PC-3 (cell line): ENCODE results near the gene TMEM190. TPM values are rescaled to one million over a fixed set of nuclear protein-coding genes. Genes with fewer than 3 reads are reported as not detected.

Experiments
- ATAC-seq: fragments of 200-7000 bp; cut with Tn5 transposase; 2 replicates; pipeline ENCODE4 v1.9.1; 2020; ENCODE audit warnings: mild to moderate bottlenecking, moderate library complexity
- BruUV-seq: library from RNA; stranded (reverse); fragments of 400-500 nt; replicated peaks from 2 replicates; lab custom pipeline; 2021; lab: Mats Ljungman, UMichigan
- CTCF ChIA-PET: fragments of 300-600 bp; sonication (Branson Sonifier 250); formaldehyde crosslinking; loops from one replicate; lab custom pipeline; 2022; ENCODE audit warnings: antibody characterized with exemption; lab: Charles Lee
- POLR2A ChIA-PET: fragments of 300-600 bp; sonication (Branson Sonifier 250); formaldehyde crosslinking; loops from one replicate; lab custom pipeline; 2022; ENCODE audit warnings: antibody characterized with exemption; ENCODE audit not compliant: unreplicated experiment; lab: Charles Lee
- DNase-seq: peaks from one replicate; pipeline ENCODE4 v3.0.0-alpha.2; 2015
- H2AFZ ChIP-seq: fragments of 300-600 bp; sonication (generic); 2 replicates; pipeline ENCODE4 v1.6.0; 2016; ENCODE audit warnings: antibody characterized with exemption, low read length
- H3F3A ChIP-seq: fragments of 300-600 bp; sonication (generic); one replicate; pipeline ENCODE4 v1.6.0; 2017; ENCODE audit warnings: antibody characterized with exemption, low read length, control low read depth, mild to moderate bottlenecking; ENCODE audit not compliant: unreplicated experiment
- H3K27ac ChIP-seq: fragments of 300-600 bp; sonication (generic); 2 replicates; pipeline ENCODE4 v1.5.1; 2016; ENCODE audit warnings: mild to moderate bottlenecking, low read length
- H3K27me3 ChIP-seq: fragments of 300-600 bp; sonication (generic); 2 replicates; pipeline ENCODE4 v1.6.1; 2016; ENCODE audit warnings: low read length, mixed read lengths
- H3K36me3 ChIP-seq: fragments of 300-600 bp; sonication (generic); 2 replicates; pipeline ENCODE4 v1.6.1; 2016; ENCODE audit warnings: low read depth, mixed run types, low read length, mixed read lengths
- H3K4me1 ChIP-seq: fragments of 300-600 bp; sonication (generic); 2 replicates; pipeline ENCODE4 v1.5.1; 2016; ENCODE audit warnings: low read length; ENCODE audit not compliant: insufficient read depth
- H3K4me2 ChIP-seq: fragments of 300-600 bp; sonication (generic); 2 replicates; pipeline ENCODE4 v1.6.0; 2016; ENCODE audit warnings: low read length
- H3K4me3 ChIP-seq: fragments of 300-600 bp; sonication (generic); 2 replicates; pipeline ENCODE4 v1.5.1; 2016; ENCODE audit warnings: mild to moderate bottlenecking, low read length, mixed read lengths
- H3K79me2 ChIP-seq: fragments of 300-600 bp; sonication (generic); 2 replicates; pipeline ENCODE4 v1.6.1; 2017; ENCODE audit warnings: low read length, mixed read lengths
- H3K9ac ChIP-seq: fragments of 300-600 bp; sonication (generic); 2 replicates; pipeline ENCODE4 v1.6.0; 2016; ENCODE audit warnings: mild to moderate bottlenecking, low read length
- H3K9me2 ChIP-seq: fragments of 300-600 bp; sonication (generic); replicated peaks from 2 replicates; pipeline ENCODE4 v1.6.1; 2016; ENCODE audit warnings: mixed run types, low read length, mixed read lengths
- H3K9me3 ChIP-seq: fragments of 300-600 bp; sonication (generic); 2 replicates; pipeline ENCODE4 v1.6.1; 2016; ENCODE audit warnings: low read length, mixed read lengths
- H4K20me1 ChIP-seq: fragments of 300-600 bp; sonication (generic); 2 replicates; pipeline ENCODE4 v1.6.1; 2016; ENCODE audit warnings: low read length, mixed read lengths
- EZH2 ChIP-seq: fragments of 300-600 bp; sonication (generic); IDR thresholded peaks from one replicate; pipeline ENCODE4 v1.6.1; 2017; ENCODE audit warnings: antibody characterized with exemption, mild to moderate bottlenecking, low read length; ENCODE audit not compliant: unreplicated experiment
- EZH2phosphoT487 ChIP-seq: fragments of 300-600 bp; sonication (generic); IDR thresholded peaks from 2 replicates; pipeline ENCODE4 v1.6.1; 2018; ENCODE audit warnings: mild to moderate bottlenecking, antibody characterized with exemption, low read length, borderline replicate concordance
- intact Hi-C: fragments of 100-400 bp; cut with micrococcal nuclease; formaldehyde crosslinking; loops from 2 replicates; pipeline ENCODE4 v1.9.0; 2023
- total RNA-seq: library from RNA; depleted of rRNA; stranded (reverse); fragments of >200 nt; gene quantifications from 2 replicates; pipeline ENCODE4 v1.2.3, GENCODE V29; 2014
- TF ChIP-seq, protein P1 (sequence below): fragments of 300-600 bp; sonication (generic); conservative IDR thresholded peaks from 2 replicates; pipeline ENCODE4 v1.5.1; 2017; ENCODE audit warnings: antibody characterized with exemption, low read depth, mild to moderate bottlenecking, low read length

TMEM190 gene
- total RNA-seq, 1 experiment from 2014 or later, result not detected

GRCh38 chr19:55353803-55354697 is 22.6 kb upstream of the TMEM190 start:
- POLR2A ChIA-PET, result no interaction called here
- Histone ChIP-seq H3K4me1 (peaks cover 45% of the 10 kb centered on the region), H2AFZ (peak overlapping the region; percentile 70), H3F3A (no peaks in the 10 kb centered on the region), H3K4me2 (peak overlapping the region; percentile 91), H3K36me3 (no peaks in the 10 kb centered on the region), H3K27ac (no peak overlapping the region), H3K4me3 (peak overlapping the region; percentile 68), H3K9ac (peak overlapping the region; percentile 48), H3K27me3 (peaks cover 17% of the 10 kb centered on the region), H3K9me2 (no peaks in the 10 kb centered on the region), H4K20me1 (no peaks in the 10 kb centered on the region), H3K79me2 (no peaks in the 10 kb centered on the region), H3K9me3 (no peaks in the 10 kb centered on the region)
- BruUV-seq, result no TSS peak
- CTCF ChIA-PET, result no interaction called here
- DNase-seq (peak; percentile 65), ATAC-seq (peak; percentile 81)
- intact Hi-C loops, result loop anchor here (2.0 kb wide), 1 partner anchor 15 kb away; the partner anchor contains the start of gene KMT5C
- no peak for TF ChIP-seq EZH2phosphoT487
- TF ChIP-seq EZH2, result no peak
- TF ChIP-seq, protein P1, sequence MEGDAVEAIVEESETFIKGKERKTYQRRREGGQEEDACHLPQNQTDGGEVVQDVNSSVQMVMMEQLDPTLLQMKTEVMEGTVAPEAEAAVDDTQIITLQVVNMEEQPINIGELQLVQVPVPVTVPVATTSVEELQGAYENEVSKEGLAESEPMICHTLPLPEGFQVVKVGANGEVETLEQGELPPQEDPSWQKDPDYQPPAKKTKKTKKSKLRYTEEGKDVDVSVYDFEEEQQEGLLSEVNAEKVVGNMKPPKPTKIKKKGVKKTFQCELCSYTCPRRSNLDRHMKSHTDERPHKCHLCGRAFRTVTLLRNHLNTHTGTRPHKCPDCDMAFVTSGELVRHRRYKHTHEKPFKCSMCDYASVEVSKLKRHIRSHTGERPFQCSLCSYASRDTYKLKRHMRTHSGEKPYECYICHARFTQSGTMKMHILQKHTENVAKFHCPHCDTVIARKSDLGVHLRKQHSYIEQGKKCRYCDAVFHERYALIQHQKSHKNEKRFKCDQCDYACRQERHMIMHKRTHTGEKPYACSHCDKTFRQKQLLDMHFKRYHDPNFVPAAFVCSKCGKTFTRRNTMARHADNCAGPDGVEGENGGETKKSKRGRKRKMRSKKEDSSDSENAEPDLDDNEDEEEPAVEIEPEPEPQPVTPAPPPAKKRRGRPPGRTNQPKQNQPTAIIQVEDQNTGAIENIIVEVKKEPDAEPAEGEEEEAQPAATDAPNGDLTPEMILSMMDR, result no peak

DNA sequence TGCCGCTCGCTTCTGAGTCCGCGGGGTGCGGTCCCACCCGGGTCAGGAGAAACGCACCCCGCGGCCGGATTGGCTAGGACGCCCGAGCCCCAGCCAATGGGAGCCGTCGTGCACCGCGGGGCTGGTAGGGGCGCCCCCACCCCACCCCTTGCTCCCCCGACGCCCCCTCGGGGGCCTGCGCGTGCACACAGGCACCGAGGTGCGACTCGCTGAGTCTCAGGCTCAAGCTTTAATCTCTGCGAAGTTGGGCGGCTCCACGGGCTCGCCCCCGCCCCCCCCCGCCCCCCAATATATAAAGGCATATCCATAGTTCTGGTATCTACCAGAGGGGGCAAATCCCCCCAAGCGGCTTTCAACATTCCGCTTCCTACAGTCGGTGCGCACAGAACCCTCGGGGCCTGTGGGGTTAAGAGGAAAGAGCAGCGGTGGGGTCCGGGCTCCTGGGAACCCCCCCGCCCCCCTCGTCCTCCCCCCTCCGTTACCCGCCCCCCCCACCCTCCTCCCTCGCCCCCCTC is 21.9 kb upstream of the TMEM190 start, which contains the start of gene COX6B2:
COX6B2 (minus strand) TSS at position 22 of the 515 bp plus-strand sequence. CDS start 198 bp downstream, outside the sequence.
- H2AFZ ChIP-seq, result peak within 1 kb of the TSS; percentile 70
- no peak for ATAC-seq
- no peaks in the 10 kb centered on the region for H4K20me1 ChIP-seq
- peaks cover 17% of the 10 kb centered on the region for H3K27me3 ChIP-seq
- H3K9ac ChIP-seq, result peak within 1 kb of the TSS; percentile 48
- ChIA-PET CTCF (no interaction called here), POLR2A (interaction anchor here (0.6 kb wide), 1 partner anchor 13 kb away, joined by 3 read pairs; no protein-coding TSS in a partner anchor)
- H3K27ac ChIP-seq, result no peak within 1 kb of the TSS
- no peaks in the 10 kb centered on the region for H3K9me2 ChIP-seq
- H3K4me3 ChIP-seq, result peak within 1 kb of the TSS; percentile 68
- no peak for TF ChIP-seq EZH2phosphoT487
- H3K79me2 ChIP-seq, result no peaks in the 10 kb centered on the region
- H3K36me3 ChIP-seq, result no peaks in the 10 kb centered on the region
- no peaks in the 10 kb centered on the region for H3F3A ChIP-seq
- no peak for DNase-seq
- intact Hi-C loops, result loop anchor here (2.0 kb wide), 1 partner anchor 16 kb away; the partner anchor contains the start of gene KMT5C
- no TSS peak for BruUV-seq
- H3K9me3 ChIP-seq, result no peaks in the 10 kb centered on the region
- H3K4me2 ChIP-seq, result peak within 1 kb of the TSS; percentile 91
- H3K4me1 ChIP-seq, result peaks cover 45% of the 10 kb centered on the region

DNA sequence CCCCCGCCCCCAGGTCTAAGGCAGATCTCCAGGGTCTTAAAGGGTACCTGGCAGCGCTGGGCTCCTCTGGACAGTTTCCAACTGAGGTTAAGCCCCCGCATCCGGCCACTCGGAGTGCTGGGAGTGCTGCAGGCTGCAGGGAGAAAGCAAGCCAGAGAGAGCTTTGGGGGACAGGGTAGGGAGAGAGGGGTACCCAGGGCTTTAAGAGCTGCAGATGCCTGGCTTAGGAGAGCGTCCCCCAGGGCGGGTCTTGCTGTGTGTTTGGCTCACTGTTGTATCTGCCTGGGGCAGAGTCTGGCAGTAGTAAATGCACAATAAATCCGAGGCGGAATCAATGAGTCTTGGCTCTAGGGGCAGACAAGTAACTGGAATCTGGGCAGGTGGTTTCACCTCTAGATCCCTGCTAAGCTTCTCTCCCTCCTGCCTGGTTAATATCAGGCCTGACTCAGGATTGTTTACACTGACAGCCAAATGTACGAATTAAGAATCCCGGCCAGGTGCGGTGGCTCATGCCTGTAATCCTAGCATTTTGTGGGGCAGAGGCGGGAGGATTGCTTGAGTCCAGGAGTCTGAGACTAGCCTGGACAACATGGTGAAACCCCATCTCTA is 21.3 kb upstream of the TMEM190 start:
- BruUV-seq, result no TSS peak
- Histone ChIP-seq H2AFZ (peak overlapping the region; percentile 5; the same call in 1 of the 2 replicates), H3K9me3 (no peaks in the 10 kb centered on the region), H3K79me2 (no peaks in the 10 kb centered on the region), H3K9ac (no peak overlapping the region), H3F3A (no peaks in the 10 kb centered on the region), H3K9me2 (no peaks in the 10 kb centered on the region), H3K27ac (no peak overlapping the region), H3K36me3 (no peaks in the 10 kb centered on the region), H3K4me2 (peak overlapping the region; percentile 19), H4K20me1 (no peaks in the 10 kb centered on the region), H3K27me3 (peaks cover 17% of the 10 kb centered on the region), H3K4me3 (no peak overlapping the region), H3K4me1 (peaks cover 45% of the 10 kb centered on the region)
- ChIA-PET CTCF (no interaction called here), POLR2A (interaction anchor here (0.6 kb wide), 1 partner anchor 14 kb away, joined by 3 read pairs; no protein-coding TSS in a partner anchor)
- TF ChIP-seq EZH2, result no peak
- TF ChIP-seq, protein P1, result no peak
- peak; percentile 66 for DNase-seq
- ATAC-seq, result peak; percentile 14
- intact Hi-C loops, result loop anchor here (2.0 kb wide), 1 partner anchor 17 kb away; the partner anchor contains the start of gene KMT5C
